Measurements from ENCODE around the gene NPHP3.

NPHP3 gene

GRCh38 chr3:132660052-132660810 is 62.0 kb downstream of the NPHP3 start, which contains the start of gene UBA5:
TSS of gene UBA5 (plus strand) at chr3:132660329. CDS start at chr3:132660538, 209 bp downstream.
- H3K4me1 ChIP-seq (ENCODE audit: control insufficient read depth, insufficient read depth, low read length, unreplicated experiment) = peaks cover 20% of the 10 kb centered on the region
- H3K4me3 ChIP-seq (ENCODE audit: low read depth, low read length) = peak within 1 kb of the TSS; percentile 98
- H3K27ac ChIP-seq (ENCODE audit: low read depth, low read length) = peak within 1 kb of the TSS; percentile 87
- H3K79me2 ChIP-seq (ENCODE audit: control insufficient read depth, insufficient read depth, low read length, unreplicated experiment) = peaks cover 56% of the 10 kb centered on the region
- no peaks in the 10 kb centered on the region for H3K27me3 ChIP-seq (ENCODE audit: insufficient read depth, low read length)
- peak within 1 kb of the TSS; percentile 74 for H2AFZ ChIP-seq (ENCODE audit: low read length, unreplicated experiment)
- no peaks in the 10 kb centered on the region for H3K36me3 ChIP-seq (ENCODE audit: insufficient read depth, low read length)

- H3K36me3 ChIP-seq (ENCODE audit: insufficient read depth, low read length) = no peaks in the 10 kb centered on the region
- H3K27ac ChIP-seq (ENCODE audit: low read depth, low read length) = peak within 1 kb of the TSS; percentile 87
- peak within 1 kb of the TSS; percentile 74 for H2AFZ ChIP-seq (ENCODE audit: low read length, unreplicated experiment)
- H3K79me2 ChIP-seq (ENCODE audit: control insufficient read depth, insufficient read depth, low read length, unreplicated experiment) = peaks cover 52% of the 10 kb centered on the region
- H3K4me3 ChIP-seq (ENCODE audit: low read depth, low read length) = peak within 1 kb of the TSS; percentile 98
- no peaks in the 10 kb centered on the region for H3K27me3 ChIP-seq (ENCODE audit: insufficient read depth, low read length)
- H3K4me1 ChIP-seq (ENCODE audit: control insufficient read depth, insufficient read depth, low read length, unreplicated experiment) = peaks cover 20% of the 10 kb centered on the region
These were observed 62.7 kb downstream of the NPHP3 start, which contains the start of gene ACAD11 for GRCh38 chr3:132659365-132660051. TSS of gene ACAD11 (minus strand) at chr3:132659809. CDS start at chr3:132659751, 58 bp downstream.

- peaks cover 50% of the 10 kb centered on the region for H3K79me2 ChIP-seq (ENCODE audit: control insufficient read depth, insufficient read depth, low read length, unreplicated experiment)
- H2AFZ ChIP-seq (ENCODE audit: low read length, unreplicated experiment) = peak overlapping the region; percentile 74
- H3K27ac ChIP-seq (ENCODE audit: low read depth, low read length) = peak overlapping the region; percentile 87
These were observed 63.2 kb downstream of the NPHP3 start for GRCh38 chr3:132659000-132659364.

GRCh38 chr3:132657869-132658747 is 64.1 kb downstream of the NPHP3 start:
- Histone ChIP-seq H3K27me3 (ENCODE audit: insufficient read depth, low read length) (no peaks in the 10 kb centered on the region), H3K79me2 (ENCODE audit: control insufficient read depth, insufficient read depth, low read length, unreplicated experiment) (peaks cover 42% of the 10 kb centered on the region), H3K27ac (ENCODE audit: low read depth, low read length) (peak overlapping the region; percentile 87; the same call in 1 of the 2 replicates), H3K4me3 (ENCODE audit: low read depth, low read length) (peak overlapping the region; percentile 98), H2AFZ (ENCODE audit: low read length, unreplicated experiment) (no peak overlapping the region), H3K36me3 (ENCODE audit: insufficient read depth, low read length) (no peaks in the 10 kb centered on the region), H3K4me1 (ENCODE audit: control insufficient read depth, insufficient read depth, low read length, unreplicated experiment) (peaks cover 20% of the 10 kb centered on the region)

More at GRCh38 chr3:132659000-132659364, 63.2 kb downstream of the NPHP3 start:
- no peaks in the 10 kb centered on the region for H3K36me3 ChIP-seq (ENCODE audit: insufficient read depth, low read length)
- H3K27me3 ChIP-seq (ENCODE audit: insufficient read depth, low read length) = no peaks in the 10 kb centered on the region
- peak overlapping the region; percentile 98 for H3K4me3 ChIP-seq (ENCODE audit: low read depth, low read length)
- H3K4me1 ChIP-seq (ENCODE audit: control insufficient read depth, insufficient read depth, low read length, unreplicated experiment) = peaks cover 20% of the 10 kb centered on the region

- Histone ChIP-seq H3K79me2 (ENCODE audit: control insufficient read depth, insufficient read depth, low read length, unreplicated experiment) (peaks cover 18% of the 10 kb centered on the region), H3K4me3 (ENCODE audit: low read depth, low read length) (no peak overlapping the region), H3K27ac (ENCODE audit: low read depth, low read length) (no peak overlapping the region), H3K4me1 (ENCODE audit: control insufficient read depth, insufficient read depth, low read length, unreplicated experiment) (peaks cover 14% of the 10 kb centered on the region), H3K36me3 (ENCODE audit: insufficient read depth, low read length) (no peaks in the 10 kb centered on the region), H2AFZ (ENCODE audit: low read length, unreplicated experiment) (no peak overlapping the region), H3K27me3 (ENCODE audit: insufficient read depth, low read length) (no peaks in the 10 kb centered on the region)
These were observed 66.7 kb downstream of the NPHP3 start for GRCh38 chr3:132655471-132655870.

- no peak overlapping the region for H3K27ac ChIP-seq (ENCODE audit: low read depth, low read length)
- no peak overlapping the region for H3K4me3 ChIP-seq (ENCODE audit: low read depth, low read length)
- peaks cover 15% of the 10 kb centered on the region for H3K79me2 ChIP-seq (ENCODE audit: control insufficient read depth, insufficient read depth, low read length, unreplicated experiment)
- H2AFZ ChIP-seq (ENCODE audit: low read length, unreplicated experiment) = no peak overlapping the region
- peaks cover 14% of the 10 kb centered on the region for H3K4me1 ChIP-seq (ENCODE audit: control insufficient read depth, insufficient read depth, low read length, unreplicated experiment)
- no peaks in the 10 kb centered on the region for H3K27me3 ChIP-seq (ENCODE audit: insufficient read depth, low read length)
- H3K36me3 ChIP-seq (ENCODE audit: insufficient read depth, low read length) = no peaks in the 10 kb centered on the region
These were observed 67.5 kb downstream of the NPHP3 start for GRCh38 chr3:132654721-132655120.

GRCh38 chr3:132654190-132654589 is 68.0 kb downstream of the NPHP3 start:
- H3K27me3 ChIP-seq (ENCODE audit: insufficient read depth, low read length) = no peaks in the 10 kb centered on the region
- no peak overlapping the region for H2AFZ ChIP-seq (ENCODE audit: low read length, unreplicated experiment)
- no peak overlapping the region for H3K4me3 ChIP-seq (ENCODE audit: low read depth, low read length)
- H3K79me2 ChIP-seq (ENCODE audit: control insufficient read depth, insufficient read depth, low read length, unreplicated experiment) = peaks cover 15% of the 10 kb centered on the region
- H3K36me3 ChIP-seq (ENCODE audit: insufficient read depth, low read length) = no peaks in the 10 kb centered on the region
- no peak overlapping the region for H3K27ac ChIP-seq (ENCODE audit: low read depth, low read length)
- peaks cover 14% of the 10 kb centered on the region for H3K4me1 ChIP-seq (ENCODE audit: control insufficient read depth, insufficient read depth, low read length, unreplicated experiment)

GRCh38 chr3:132652640-132653270 is 69.5 kb downstream of the NPHP3 start:
- no peak overlapping the region for H3K4me3 ChIP-seq (ENCODE audit: low read depth, low read length)
- no peaks in the 10 kb centered on the region for H3K36me3 ChIP-seq (ENCODE audit: insufficient read depth, low read length)
- peaks cover 9% of the 10 kb centered on the region for H3K79me2 ChIP-seq (ENCODE audit: control insufficient read depth, insufficient read depth, low read length, unreplicated experiment)
- H2AFZ ChIP-seq (ENCODE audit: low read length, unreplicated experiment) = no peak overlapping the region
- H3K27ac ChIP-seq (ENCODE audit: low read depth, low read length) = no peak overlapping the region
- H3K4me1 ChIP-seq (ENCODE audit: control insufficient read depth, insufficient read depth, low read length, unreplicated experiment) = peaks cover 9% of the 10 kb centered on the region
- H3K27me3 ChIP-seq (ENCODE audit: insufficient read depth, low read length) = no peaks in the 10 kb centered on the region

GRCh38 chr3:132650153-132650552 is 72.1 kb downstream of the NPHP3 start:
- H3K4me1 ChIP-seq (ENCODE audit: control insufficient read depth, insufficient read depth, low read length, unreplicated experiment) = peaks cover under 1% of the 10 kb centered on the region
- H3K27ac ChIP-seq (ENCODE audit: low read depth, low read length) = no peak overlapping the region
- no peaks in the 10 kb centered on the region for H3K27me3 ChIP-seq (ENCODE audit: insufficient read depth, low read length)
- no peaks in the 10 kb centered on the region for H3K36me3 ChIP-seq (ENCODE audit: insufficient read depth, low read length)
- no peak overlapping the region for H2AFZ ChIP-seq (ENCODE audit: low read length, unreplicated experiment)
- H3K79me2 ChIP-seq (ENCODE audit: control insufficient read depth, insufficient read depth, low read length, unreplicated experiment) = peaks cover 9% of the 10 kb centered on the region
- no peak overlapping the region for H3K4me3 ChIP-seq (ENCODE audit: low read depth, low read length)

GRCh38 chr3:132645058-132645457 is 77.2 kb downstream of the NPHP3 start:
- no peak overlapping the region for H3K4me3 ChIP-seq (ENCODE audit: low read depth, low read length)
- H3K36me3 ChIP-seq (ENCODE audit: insufficient read depth, low read length) = no peaks in the 10 kb centered on the region
- H3K79me2 ChIP-seq (ENCODE audit: control insufficient read depth, insufficient read depth, low read length, unreplicated experiment) = no peaks in the 10 kb centered on the region
- H3K27me3 ChIP-seq (ENCODE audit: insufficient read depth, low read length) = no peaks in the 10 kb centered on the region
- no peak overlapping the region for H3K27ac ChIP-seq (ENCODE audit: low read depth, low read length)
- H2AFZ ChIP-seq (ENCODE audit: low read length, unreplicated experiment) = no peak overlapping the region
- peaks cover 6% of the 10 kb centered on the region for H3K4me1 ChIP-seq (ENCODE audit: control insufficient read depth, insufficient read depth, low read length, unreplicated experiment)

Measured in ACC112 (cell line).